ENCODE measurements around the gene MAP6D1. TPM values are rescaled to one million over a fixed set of nuclear protein-coding genes. Genes with fewer than 3 reads are reported as not detected.

MAP6D1 gene
- total and polyA plus RNA-seq, 12 donors = 0.94 to 4.5 (median 2.4) TPM; not detected in 1

GRCh38 chr3:183845608-183846288, 20.4 kb upstream of the MAP6D1 start:
- Histone ChIP-seq H3K9me3 (no peaks in the 10 kb centered on the region), H3K27ac (no peak overlapping the region), H3K36me3 (peaks cover 0 to 98% (median 35%) of the 10 kb centered on the region in 9 donors), H3K4me1 (no peaks in the 10 kb centered on the region), H3K4me3 (no peak overlapping the region), H3K27me3 (no peaks in the 10 kb centered on the region)
- intact Hi-C loops (cut with DNase I) = no loop called here
- ATAC-seq = no peak
- TF ChIP-seq CTCF (IDR thresholded peaks at IDR 0.05) = no peak
- no peak for DNase-seq
- WGBS, 2 donors = 85 to 89% methylated on average over 13 of the region's 13 CpGs

- Histone ChIP-seq H3K4me1 (no peaks in the 10 kb centered on the region), H3K27ac (no peak overlapping the region), H3K9me3 (no peaks in the 10 kb centered on the region), H3K36me3 (peaks cover 0 to 98% (median 35%) of the 10 kb centered on the region in 9 donors), H3K4me3 (no peak overlapping the region), H3K27me3 (no peaks in the 10 kb centered on the region)
- DNase-seq (no peak), ATAC-seq (no peak)
- intact Hi-C loops (cut with DNase I) = no loop called here
- no peak for TF ChIP-seq CTCF (IDR thresholded peaks at IDR 0.05)
- 94 to 97% methylated on average over 4 of the region's 4 CpGs for WGBS, 2 donors
Observed at GRCh38 chr3:183845090-183845489, 19.7 kb upstream of the MAP6D1 start.

GRCh38 chr3:183844606-183845005, 19.2 kb upstream of the MAP6D1 start:
- Histone ChIP-seq H3K4me3 (no peak overlapping the region), H3K27ac (no peak overlapping the region), H3K27me3 (no peaks in the 10 kb centered on the region), H3K9me3 (no peaks in the 10 kb centered on the region), H3K4me1 (no peaks in the 10 kb centered on the region), H3K36me3 (peaks cover 0 to 99% (median 39%) of the 10 kb centered on the region in 9 donors)
- no peak for DNase-seq
- intact Hi-C loops (cut with DNase I) = no loop called here
- 96 to 97% methylated on average over 2 of the region's 2 CpGs for WGBS, 2 donors
- TF ChIP-seq CTCF (IDR thresholded peaks at IDR 0.05) = no peak
- ATAC-seq = no peak

- H3K9me3 ChIP-seq = no peaks in the 10 kb centered on the region
- peaks cover 0 to 98% (median 44%) of the 10 kb centered on the region in 9 donors for H3K36me3 ChIP-seq
- H3K4me3 ChIP-seq = no peak overlapping the region
- no peak overlapping the region for H3K27ac ChIP-seq
- 97 to 98% methylated on average over 4 of the region's 4 CpGs for WGBS, 2 donors
- intact Hi-C loops (cut with DNase I) = no loop called here
- DNase-seq = no peak
- no peaks in the 10 kb centered on the region for H3K4me1 ChIP-seq
- H3K27me3 ChIP-seq = no peaks in the 10 kb centered on the region
- no peak for TF ChIP-seq CTCF (IDR thresholded peaks at IDR 0.05)
- no peak for ATAC-seq
Observed at GRCh38 chr3:183839751-183840150, 14.4 kb upstream of the MAP6D1 start.
